Loucy (cell line): ENCODE data around the gene C3AR1.
A peak's percentile ranks its signal among the peaks of the same experiment; 100 is the strongest.
"Not testable (repeated sequence)": the region's sequence is repeated elsewhere in the genome, so short reads cannot be mapped to it uniquely, and the experiment has no call there.

Experiments used
- H2AFZ ChIP-seq: fragments of 200-600 bp; sonication (generic); 2 replicates; pipeline ENCODE4 v1.6.0; 2016; ENCODE audit warnings: antibody characterized with exemption, mild to moderate bottlenecking, low read length, moderate library complexity
- H3F3A ChIP-seq: fragments of 200-600 bp; 2 replicates; pipeline ENCODE4 v1.6.0; 2016; ENCODE audit warnings: antibody characterized with exemption, low read depth, mild to moderate bottlenecking
- H3K27me3 ChIP-seq: fragments of 200-600 bp; sonication (generic); 2 replicates; pipeline ENCODE4 v1.6.1; 2014; ENCODE audit warnings: low read length, mild to moderate bottlenecking; ENCODE audit not compliant: insufficient read depth, poor library complexity, severe bottlenecking
- H3K36me3 ChIP-seq: fragments of 200-600 bp; sonication (generic); 2 replicates; pipeline ENCODE4 v1.6.1; 2016; ENCODE audit warnings: low read length; ENCODE audit not compliant: insufficient read depth
- H3K4me1 ChIP-seq: fragments of 200-600 bp; sonication (generic); 2 replicates; pipeline ENCODE4 v1.5.1; 2014; ENCODE audit warnings: low read length, mild to moderate bottlenecking; ENCODE audit not compliant: insufficient read depth, poor library complexity, severe bottlenecking
- H3K4me2 ChIP-seq: fragments of 200-600 bp; sonication (generic); 2 replicates; pipeline ENCODE4 v1.6.0; 2014; ENCODE audit warnings: antibody characterized with exemption, low read length, low read depth, mild to moderate bottlenecking; ENCODE audit not compliant: poor library complexity, severe bottlenecking
- H3K4me3 ChIP-seq: fragments of 200-600 bp; sonication (generic); 2 replicates; pipeline ENCODE4 v1.5.1; 2014; ENCODE audit warnings: low read length, mild to moderate bottlenecking, mixed read lengths; ENCODE audit not compliant: poor library complexity, severe bottlenecking
- H3K79me2 ChIP-seq: fragments of 200-600 bp; sonication (generic); 2 replicates; pipeline ENCODE4 v1.6.1; 2014; ENCODE audit warnings: low read length; ENCODE audit not compliant: insufficient read depth
- H3K9ac ChIP-seq: fragments of 200-600 bp; sonication (generic); 2 replicates; pipeline ENCODE4 v1.6.0; 2014; ENCODE audit warnings: mild to moderate bottlenecking, low read depth, low read length, moderate library complexity; ENCODE audit not compliant: poor library complexity, severe bottlenecking
- H3K9me2 ChIP-seq: fragments of 200-600 bp; sonication (generic); replicated peaks from 2 replicates; pipeline ENCODE4 v1.6.1; 2016; ENCODE audit warnings: low read depth, low read length, mixed read lengths
- H3K9me3 ChIP-seq: fragments of 200-600 bp; sonication (generic); 2 replicates; pipeline ENCODE4 v1.6.1; 2014; ENCODE audit warnings: mild to moderate bottlenecking, antibody characterized with exemption, low read length, low read depth; ENCODE audit not compliant: insufficient read depth
- H4K20me1 ChIP-seq: fragments of 200-600 bp; sonication (generic); 2 replicates; pipeline ENCODE4 v1.6.0; 2014; ENCODE audit warnings: antibody characterized with exemption, low read length, mild to moderate bottlenecking; ENCODE audit not compliant: insufficient read depth, poor library complexity, severe bottlenecking
- EZH2phosphoT487 ChIP-seq: fragments of 200-600 bp; IDR thresholded peaks from 2 replicates; pipeline ENCODE4 v1.6.1; 2018; ENCODE audit warnings: antibody characterized with exemption, mild to moderate bottlenecking, moderate library complexity, borderline replicate concordance
- TF ChIP-seq, protein P1 (sequence below): fragments of 200-600 bp; sonication (generic); conservative IDR thresholded peaks from 2 replicates; pipeline ENCODE4 v1.5.1; 2014; ENCODE audit warnings: mild to moderate bottlenecking, antibody characterized with exemption, low read length

The C3AR1 gene

DNA sequence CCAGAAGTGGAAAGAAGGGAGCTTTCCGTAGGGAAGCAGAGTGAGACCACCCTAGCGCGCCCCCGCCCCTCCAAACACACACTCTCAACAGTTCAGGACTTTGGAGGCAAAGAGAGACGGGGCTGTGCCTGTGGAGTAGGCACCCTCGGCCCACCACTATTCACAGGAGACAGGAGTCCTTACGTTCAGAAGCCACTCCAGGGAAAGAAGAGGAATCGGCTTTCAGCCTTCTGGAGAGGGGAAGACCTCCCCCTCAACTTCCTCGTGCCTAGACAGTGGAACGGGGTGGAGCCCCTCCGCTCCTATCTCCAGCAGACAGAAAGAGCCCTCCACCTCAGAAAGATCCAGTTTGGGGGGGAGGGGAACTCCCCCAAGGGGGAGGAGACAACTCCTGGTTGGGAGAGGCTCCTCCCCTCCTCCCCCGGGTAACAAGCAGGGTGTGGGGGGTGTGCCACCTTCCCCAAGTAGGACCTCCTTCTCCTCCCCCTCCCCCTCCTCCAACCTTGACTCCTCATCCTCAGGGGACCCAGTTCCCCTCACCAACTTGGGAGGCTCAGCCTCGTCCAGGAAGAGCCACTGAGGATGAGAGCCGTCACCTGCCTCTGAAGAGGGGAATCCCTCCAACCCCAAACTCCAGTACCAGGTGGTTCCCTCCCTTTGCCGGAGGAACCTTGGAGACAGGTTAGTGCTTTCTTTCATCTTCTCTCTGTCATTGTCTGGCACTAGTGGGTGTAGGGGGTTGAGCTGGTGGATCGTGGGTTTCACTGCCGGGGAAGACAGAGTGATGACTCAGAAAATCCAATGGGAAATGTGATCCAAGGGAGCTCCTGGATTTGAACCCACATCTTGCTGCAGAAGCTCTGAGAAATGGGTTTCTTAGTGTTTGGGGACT, 32.8 kb downstream of the C3AR1 start:
- Histone ChIP-seq H3K79me2 (peaks cover 29% of the 10 kb centered on the region), H2AFZ (peak overlapping the region; percentile 78), H3K36me3 (no peaks in the 10 kb centered on the region), H3K9me2 (no peaks in the 10 kb centered on the region), H3K4me2 (peak overlapping the region; percentile 95), H4K20me1 (no peaks in the 10 kb centered on the region), H3K27me3 (no peaks in the 10 kb centered on the region), H3K4me1 (peaks cover 58% of the 10 kb centered on the region), H3F3A (peaks cover 8% of the 10 kb centered on the region; the same call in 1 of the 2 replicates), H3K9me3 (no peaks in the 10 kb centered on the region), H3K4me3 (peak overlapping the region; percentile 95), H3K9ac (peak overlapping the region; percentile 91)
- TF ChIP-seq EZH2phosphoT487 = no peak
- TF ChIP-seq, protein P1, sequence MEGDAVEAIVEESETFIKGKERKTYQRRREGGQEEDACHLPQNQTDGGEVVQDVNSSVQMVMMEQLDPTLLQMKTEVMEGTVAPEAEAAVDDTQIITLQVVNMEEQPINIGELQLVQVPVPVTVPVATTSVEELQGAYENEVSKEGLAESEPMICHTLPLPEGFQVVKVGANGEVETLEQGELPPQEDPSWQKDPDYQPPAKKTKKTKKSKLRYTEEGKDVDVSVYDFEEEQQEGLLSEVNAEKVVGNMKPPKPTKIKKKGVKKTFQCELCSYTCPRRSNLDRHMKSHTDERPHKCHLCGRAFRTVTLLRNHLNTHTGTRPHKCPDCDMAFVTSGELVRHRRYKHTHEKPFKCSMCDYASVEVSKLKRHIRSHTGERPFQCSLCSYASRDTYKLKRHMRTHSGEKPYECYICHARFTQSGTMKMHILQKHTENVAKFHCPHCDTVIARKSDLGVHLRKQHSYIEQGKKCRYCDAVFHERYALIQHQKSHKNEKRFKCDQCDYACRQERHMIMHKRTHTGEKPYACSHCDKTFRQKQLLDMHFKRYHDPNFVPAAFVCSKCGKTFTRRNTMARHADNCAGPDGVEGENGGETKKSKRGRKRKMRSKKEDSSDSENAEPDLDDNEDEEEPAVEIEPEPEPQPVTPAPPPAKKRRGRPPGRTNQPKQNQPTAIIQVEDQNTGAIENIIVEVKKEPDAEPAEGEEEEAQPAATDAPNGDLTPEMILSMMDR = no peak

DNA sequence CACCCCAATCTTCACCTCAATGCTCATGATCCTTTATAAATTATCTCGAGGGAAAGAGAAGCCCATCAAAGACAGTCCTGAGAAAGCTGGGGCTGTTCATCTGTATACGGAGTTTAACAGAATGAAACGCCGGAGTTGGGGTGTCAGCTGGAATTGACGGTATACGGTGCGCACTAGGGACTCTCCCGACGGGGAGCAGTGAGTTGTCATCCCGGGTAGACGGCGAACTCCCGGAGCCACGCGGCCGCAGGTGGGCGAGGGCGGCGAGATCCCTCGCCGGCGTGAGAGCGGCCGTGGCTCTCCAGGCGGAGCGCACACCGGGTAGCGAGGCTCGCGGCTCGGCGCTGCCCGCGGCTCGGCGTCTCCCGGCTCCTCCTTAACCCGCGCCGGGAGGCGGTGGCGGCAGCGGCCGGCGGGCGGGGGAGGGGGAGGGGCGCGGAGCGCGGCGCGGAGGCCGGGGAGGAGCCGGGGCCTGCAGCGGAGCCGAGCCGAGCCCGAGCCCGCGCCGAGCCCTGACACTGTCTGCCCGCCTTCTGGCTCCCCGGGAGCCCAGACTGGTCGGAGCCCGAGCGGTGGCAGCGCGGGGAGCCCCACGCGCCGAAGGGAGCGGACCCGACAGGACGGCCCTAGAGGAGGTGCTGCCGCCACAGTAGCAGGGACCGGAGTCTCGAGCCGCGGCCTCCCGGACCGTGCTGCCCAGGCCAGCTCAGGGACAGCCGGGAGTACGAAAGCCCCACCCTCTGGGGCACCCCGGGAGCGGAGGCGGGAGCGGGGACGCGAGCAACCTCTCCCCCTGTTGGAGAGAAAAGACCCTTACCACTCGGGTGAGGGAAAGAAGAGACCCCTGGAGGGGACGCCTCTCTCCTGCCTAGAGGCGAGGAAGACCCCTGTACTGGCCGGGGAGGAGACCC, 33.7 kb downstream of the C3AR1 start, which contains the start of gene FOXJ2:
Gene FOXJ2, plus strand, starts transcription at position 475 of the 911 bp plus-strand sequence. CDS start 7,117 bp downstream, outside the sequence.
- Histone ChIP-seq H2AFZ (peak within 1 kb of the TSS; percentile 82), H3K9me2 (no peaks in the 10 kb centered on the region), H3K36me3 (no peaks in the 10 kb centered on the region), H3K27me3 (no peaks in the 10 kb centered on the region), H3K4me3 (peak within 1 kb of the TSS; percentile 95), H3K4me1 (peaks cover 49% of the 10 kb centered on the region), H3F3A (peaks cover 8% of the 10 kb centered on the region; the same call in 1 of the 2 replicates), H3K9ac (peak within 1 kb of the TSS; percentile 91), H3K4me2 (peak within 1 kb of the TSS; percentile 95), H3K79me2 (peaks cover 29% of the 10 kb centered on the region), H3K9me3 (no peaks in the 10 kb centered on the region), H4K20me1 (no peaks in the 10 kb centered on the region)
- TF ChIP-seq, protein P1 = peak; percentile 33
- no peak for TF ChIP-seq EZH2phosphoT487

DNA sequence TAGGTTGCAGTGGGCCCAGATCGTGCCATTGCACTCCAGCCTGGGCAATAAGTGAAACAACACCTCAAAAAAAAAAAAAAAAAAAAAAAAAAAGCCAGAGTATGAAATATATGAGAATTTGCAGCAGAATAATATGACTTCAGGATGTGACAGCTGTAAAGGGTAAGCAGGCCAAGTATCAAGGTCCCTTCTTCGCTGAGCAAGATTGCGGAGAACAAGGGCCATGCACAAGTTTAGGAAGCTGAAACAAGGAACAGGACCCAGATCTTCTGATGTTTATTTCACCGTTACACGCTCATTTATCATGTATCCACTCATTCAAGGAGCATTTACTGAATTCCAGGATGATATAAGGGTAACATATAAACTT, 34.3 kb downstream of the C3AR1 start:
- Histone ChIP-seq H3K9me2 (no peaks in the 10 kb centered on the region), H3K4me1 (peaks cover 43% of the 10 kb centered on the region), H3K4me3 (peak overlapping the region; percentile 95), H4K20me1 (no peaks in the 10 kb centered on the region), H3K9ac (peak overlapping the region; percentile 91), H3K36me3 (no peaks in the 10 kb centered on the region), H3K4me2 (peak overlapping the region; percentile 95), H3K79me2 (peaks cover 29% of the 10 kb centered on the region), H3K9me3 (no peaks in the 10 kb centered on the region), H2AFZ (peak overlapping the region; percentile 82), H3F3A (peaks cover 9% of the 10 kb centered on the region; the same call in 1 of the 2 replicates), H3K27me3 (no peaks in the 10 kb centered on the region)
- TF ChIP-seq, protein P1 = no peak
- no peak for TF ChIP-seq EZH2phosphoT487

DNA sequence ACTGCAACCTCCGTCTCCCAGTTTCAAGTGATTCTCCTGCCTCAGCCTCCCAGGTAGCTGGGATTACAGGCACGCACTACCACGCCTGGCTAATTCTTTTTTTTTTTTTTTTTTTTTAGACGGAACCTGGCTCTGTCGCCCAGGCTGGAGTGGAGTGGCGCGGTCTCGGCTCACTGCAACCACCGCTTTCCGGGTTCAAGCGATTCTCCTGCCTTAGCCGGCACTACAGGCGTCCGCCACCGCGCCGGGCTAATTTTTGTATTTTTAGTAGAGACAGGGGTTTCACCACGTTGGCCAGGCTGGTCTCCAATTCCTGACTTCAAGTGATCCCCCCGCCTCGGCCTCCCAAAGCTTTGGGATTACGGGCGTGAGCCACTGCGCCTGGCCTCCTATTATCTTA, 35.1 kb downstream of the C3AR1 start:
- H4K20me1 ChIP-seq, H3K4me2 ChIP-seq, H3K9ac ChIP-seq, H2AFZ ChIP-seq, H3K36me3 ChIP-seq, H3K4me3 ChIP-seq, H3K9me3 ChIP-seq, H3K9me2 ChIP-seq, H3K27me3 ChIP-seq: not testable (repeated sequence)
- Histone ChIP-seq H3F3A (peaks cover 11% of the 10 kb centered on the region; the same call in 1 of the 2 replicates), H3K4me1 (peaks cover 38% of the 10 kb centered on the region), H3K79me2 (peaks cover 29% of the 10 kb centered on the region)
